GM10248 (cell line): ENCODE results near the gene ERI3.

Source experiments
- CTCF ChIA-PET: fragments of 300-600 bp; sonication (Branson Sonifier 250); formaldehyde crosslinking; extraction: SDS; loops from one replicate; lab custom pipeline; 2021; ENCODE audit warnings: antibody characterized with exemption; lab: Yijun Ruan, JAX
- POLR2A ChIA-PET: fragments of 350-650 bp; sonication (Branson Sonifier 250); formaldehyde crosslinking; extraction: SDS; loops from one replicate; lab custom pipeline; 2020; ENCODE audit warnings: antibody characterized with exemption; lab: Yijun Ruan, JAX
- DNase-seq: peaks from one replicate; pipeline ENCODE4 v3.0.0; 2012; ENCODE audit errors: extremely low spot score
- TF ChIP-seq, protein P1 (sequence below): IDR thresholded peaks from 2 replicates; pipeline ENCODE4 v1.5.1; 2012; ENCODE audit warnings: mild to moderate bottlenecking, low read depth; ENCODE audit errors: extremely low read depth, missing control alignments, control extremely low read depth

The ERI3 gene

DNA sequence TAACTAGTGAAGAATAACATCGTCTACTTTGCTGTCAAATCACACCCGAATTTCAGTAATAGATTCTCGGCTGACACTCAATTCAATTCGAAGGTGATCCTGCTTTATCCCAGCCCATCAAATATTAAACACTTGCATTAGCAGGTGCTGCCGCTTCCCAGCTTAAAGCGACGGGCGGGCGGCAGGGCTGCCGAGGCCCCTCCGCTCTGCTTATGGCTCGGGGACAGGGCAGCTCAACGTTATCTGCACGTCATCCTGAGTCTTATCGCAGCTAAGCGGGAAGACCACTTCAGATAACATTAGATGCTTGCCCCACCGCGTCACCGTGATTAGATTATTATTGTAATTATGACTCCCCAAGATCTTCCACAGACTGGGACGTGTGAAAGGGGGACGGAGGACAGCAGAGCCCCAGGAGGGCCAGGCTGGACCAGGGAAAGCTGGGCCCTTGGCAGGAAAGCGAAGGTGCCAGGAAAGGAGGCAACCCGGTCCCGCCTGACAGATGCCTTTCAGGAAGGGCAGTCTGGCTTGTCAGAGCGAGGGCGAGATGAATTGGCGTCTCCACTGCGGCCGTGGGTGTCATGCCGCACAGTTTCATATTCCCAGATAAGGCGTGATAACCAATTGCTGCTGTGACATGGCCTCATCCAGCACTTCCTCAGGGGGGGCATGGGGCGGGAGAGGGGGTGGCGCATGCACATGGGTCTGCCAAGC is 104.8 kb downstream of the ERI3 start:
- ChIA-PET CTCF (interaction anchor here (0.9 to 5.0 kb wide), 3 partner anchors 12 to 33 kb away, joined by 3 to 16 read pairs (median 3); no protein-coding TSS in a partner anchor), POLR2A (no interaction called here)
- DNase-seq: no peak
- TF ChIP-seq, protein P1, sequence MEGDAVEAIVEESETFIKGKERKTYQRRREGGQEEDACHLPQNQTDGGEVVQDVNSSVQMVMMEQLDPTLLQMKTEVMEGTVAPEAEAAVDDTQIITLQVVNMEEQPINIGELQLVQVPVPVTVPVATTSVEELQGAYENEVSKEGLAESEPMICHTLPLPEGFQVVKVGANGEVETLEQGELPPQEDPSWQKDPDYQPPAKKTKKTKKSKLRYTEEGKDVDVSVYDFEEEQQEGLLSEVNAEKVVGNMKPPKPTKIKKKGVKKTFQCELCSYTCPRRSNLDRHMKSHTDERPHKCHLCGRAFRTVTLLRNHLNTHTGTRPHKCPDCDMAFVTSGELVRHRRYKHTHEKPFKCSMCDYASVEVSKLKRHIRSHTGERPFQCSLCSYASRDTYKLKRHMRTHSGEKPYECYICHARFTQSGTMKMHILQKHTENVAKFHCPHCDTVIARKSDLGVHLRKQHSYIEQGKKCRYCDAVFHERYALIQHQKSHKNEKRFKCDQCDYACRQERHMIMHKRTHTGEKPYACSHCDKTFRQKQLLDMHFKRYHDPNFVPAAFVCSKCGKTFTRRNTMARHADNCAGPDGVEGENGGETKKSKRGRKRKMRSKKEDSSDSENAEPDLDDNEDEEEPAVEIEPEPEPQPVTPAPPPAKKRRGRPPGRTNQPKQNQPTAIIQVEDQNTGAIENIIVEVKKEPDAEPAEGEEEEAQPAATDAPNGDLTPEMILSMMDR: no peak

DNA sequence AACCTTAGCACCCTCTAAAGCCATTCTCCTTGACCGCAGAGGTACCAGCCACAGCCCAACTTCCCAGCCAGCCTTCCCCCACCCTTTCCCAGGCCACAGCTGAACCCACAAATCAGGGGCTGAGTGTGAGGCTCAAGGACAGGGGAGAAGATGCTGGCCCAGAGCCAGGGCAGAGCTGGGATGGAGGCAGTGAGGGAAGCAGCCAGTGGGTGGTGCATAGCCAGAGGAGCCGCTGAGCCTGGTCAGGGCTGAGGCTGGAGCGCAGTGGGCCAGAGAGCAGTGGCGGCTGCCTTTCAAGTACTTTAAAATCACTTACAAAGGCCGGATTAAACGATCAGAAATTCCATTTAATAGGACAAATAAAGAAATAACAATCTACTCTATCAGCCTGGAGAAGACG is 105.5 kb downstream of the ERI3 start:
- no peak for DNase-seq
- ChIA-PET POLR2A (no interaction called here), CTCF (interaction anchor here (0.9 to 5.0 kb wide), 3 partner anchors 11 to 32 kb away, joined by 3 to 16 read pairs (median 3); no protein-coding TSS in a partner anchor)
- TF ChIP-seq, protein P1: no peak

DNA sequence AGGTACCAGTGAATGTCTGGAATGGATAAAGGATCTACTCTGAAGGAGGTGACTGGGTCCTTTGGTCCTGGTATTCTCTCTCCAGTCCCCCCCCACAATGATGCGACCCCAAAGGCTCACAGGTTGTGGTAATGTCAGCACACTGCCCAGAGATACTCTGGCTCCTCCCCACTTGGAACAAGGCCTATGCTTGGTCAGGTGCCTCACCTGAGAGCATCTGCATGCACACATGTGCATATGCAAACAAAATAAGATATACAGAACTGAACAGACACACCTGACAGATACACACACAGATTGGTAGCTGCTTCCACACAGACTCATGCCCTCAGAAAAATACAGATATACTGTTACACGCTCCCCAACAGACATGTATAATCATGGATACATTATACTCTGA is 108.3 kb downstream of the ERI3 start:
- ChIA-PET POLR2A (no interaction called here), CTCF (interaction anchor here (0.7 to 1.4 kb wide), 4 partner anchors 10 to 325 kb away, joined by 3 to 4 read pairs (median 3); no protein-coding TSS in a partner anchor)
- TF ChIP-seq, protein P1: no peak
- DNase-seq: no peak

DNA sequence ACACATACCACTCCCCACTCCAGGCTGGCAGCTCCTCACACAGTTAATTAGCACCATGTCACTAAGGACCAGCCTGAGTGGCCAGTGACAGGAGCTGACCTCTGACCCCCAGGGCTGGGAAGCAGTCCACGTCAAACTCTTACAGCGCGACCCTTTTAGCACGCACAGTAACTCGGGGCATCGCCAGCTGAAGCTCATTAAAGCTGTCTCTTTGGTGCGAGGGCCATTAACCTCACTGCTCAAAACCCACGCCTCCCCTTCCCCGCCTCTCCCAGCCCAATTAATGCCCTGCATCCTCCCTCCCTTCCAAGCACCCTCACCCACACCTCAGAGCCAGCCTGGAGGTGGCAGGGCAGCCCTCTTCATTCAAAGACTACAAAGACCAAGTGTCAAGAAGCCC is 110.1 kb downstream of the ERI3 start:
- ChIA-PET CTCF (no interaction called here), POLR2A (interaction anchor here (0.5 kb wide), 1 partner anchor 379 kb away, joined by 4 read pairs; no protein-coding TSS in a partner anchor)
- TF ChIP-seq, protein P1: no peak
- DNase-seq: no peak

DNA sequence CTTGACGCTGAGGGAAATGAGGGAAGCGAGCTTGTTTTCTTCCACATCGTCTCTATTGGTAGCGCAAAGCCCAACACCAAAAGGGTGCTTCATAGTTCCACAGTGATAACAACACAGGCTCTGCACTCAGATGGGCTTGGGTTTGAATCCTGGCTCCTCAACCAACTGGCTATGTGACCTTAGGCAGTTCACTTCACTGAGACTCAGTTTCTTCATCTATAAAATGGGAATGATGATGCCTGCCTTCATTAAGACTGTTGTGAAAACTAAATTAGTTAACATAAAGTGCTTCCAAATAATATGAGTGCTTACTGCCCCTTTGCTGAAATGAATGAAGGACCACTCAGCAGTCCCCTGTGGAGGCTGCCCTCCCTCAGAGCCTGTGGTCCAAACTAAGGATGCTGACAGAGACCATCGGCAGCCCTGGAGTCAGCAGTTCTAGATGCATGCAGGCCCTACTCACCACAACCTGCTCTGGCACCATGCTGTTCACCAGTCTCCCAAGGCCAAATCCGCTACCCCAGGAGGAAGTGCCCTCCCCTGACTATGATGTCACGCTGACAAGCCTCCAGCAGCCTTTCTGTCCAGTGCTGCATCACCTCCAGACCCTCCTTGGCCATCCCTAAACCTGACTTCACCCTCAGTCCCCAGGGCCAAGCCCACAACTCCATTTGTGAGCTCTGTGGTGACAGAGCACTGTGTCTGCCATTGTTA is 111.1 kb downstream of the ERI3 start:
- no peak for DNase-seq
- TF ChIP-seq, protein P1: no peak
- ChIA-PET POLR2A (no interaction called here), CTCF (interaction anchor here (1.6 kb wide), 2 partner anchors 10 to 28 kb away, joined by 4 read pairs; no protein-coding TSS in a partner anchor)

DNA sequence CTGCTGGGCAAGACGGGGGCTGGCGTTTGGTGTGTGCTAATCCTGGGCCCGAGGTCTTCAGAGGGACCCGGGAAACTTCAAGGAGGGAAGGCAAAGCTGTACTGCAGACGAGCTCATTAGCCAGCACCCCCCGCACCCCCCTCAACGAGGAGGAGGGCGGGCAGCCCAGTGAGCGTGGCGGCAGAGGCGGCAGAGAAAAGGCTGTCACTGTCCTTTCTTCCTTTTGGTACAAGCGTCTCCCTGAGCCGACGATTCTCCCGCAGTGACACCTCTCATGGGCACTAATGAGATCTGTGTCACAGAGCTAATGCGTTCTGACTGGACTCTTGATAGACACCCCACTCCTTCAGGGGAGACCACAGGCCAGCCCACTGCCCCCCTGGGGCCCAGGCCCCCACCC is 112.3 kb downstream of the ERI3 start:
- CTCF ChIA-PET: interaction anchor here (1.0 to 1.6 kb wide), 2 partner anchors 9 to 14 kb away, joined by 3 to 4 read pairs; no protein-coding TSS in a partner anchor

More for the DNA sequence above, 112.3 kb downstream of the ERI3 start:
- no peak for DNase-seq
- POLR2A ChIA-PET: no interaction called here
- TF ChIP-seq, protein P1: no peak
